ENCODE measurements around the gene STOX2.

DNA sequence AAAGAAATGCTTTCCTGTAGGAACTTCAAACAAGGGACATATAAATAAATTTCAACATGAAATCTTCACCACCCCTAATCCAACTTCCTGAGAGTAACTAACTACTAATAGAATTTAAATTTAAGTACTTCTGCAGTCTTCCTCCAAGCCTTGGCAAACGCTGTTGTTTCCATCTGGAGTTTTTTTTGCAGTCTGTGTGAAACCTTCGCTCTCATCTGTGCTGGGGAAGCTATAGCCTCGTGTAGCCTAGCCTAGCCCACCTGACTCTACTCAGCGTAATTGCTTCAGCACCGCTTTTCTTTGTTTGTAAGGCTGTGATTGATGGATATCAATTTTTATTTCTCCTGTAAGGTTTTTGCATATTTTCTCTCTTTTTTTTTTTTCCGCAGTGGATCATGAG is 30.9 kb downstream of the STOX2 start:
- no peak for TF ChIP-seq POLR2A (IDR thresholded peaks at IDR 0.05)
- TF ChIP-seq, protein P1, sequence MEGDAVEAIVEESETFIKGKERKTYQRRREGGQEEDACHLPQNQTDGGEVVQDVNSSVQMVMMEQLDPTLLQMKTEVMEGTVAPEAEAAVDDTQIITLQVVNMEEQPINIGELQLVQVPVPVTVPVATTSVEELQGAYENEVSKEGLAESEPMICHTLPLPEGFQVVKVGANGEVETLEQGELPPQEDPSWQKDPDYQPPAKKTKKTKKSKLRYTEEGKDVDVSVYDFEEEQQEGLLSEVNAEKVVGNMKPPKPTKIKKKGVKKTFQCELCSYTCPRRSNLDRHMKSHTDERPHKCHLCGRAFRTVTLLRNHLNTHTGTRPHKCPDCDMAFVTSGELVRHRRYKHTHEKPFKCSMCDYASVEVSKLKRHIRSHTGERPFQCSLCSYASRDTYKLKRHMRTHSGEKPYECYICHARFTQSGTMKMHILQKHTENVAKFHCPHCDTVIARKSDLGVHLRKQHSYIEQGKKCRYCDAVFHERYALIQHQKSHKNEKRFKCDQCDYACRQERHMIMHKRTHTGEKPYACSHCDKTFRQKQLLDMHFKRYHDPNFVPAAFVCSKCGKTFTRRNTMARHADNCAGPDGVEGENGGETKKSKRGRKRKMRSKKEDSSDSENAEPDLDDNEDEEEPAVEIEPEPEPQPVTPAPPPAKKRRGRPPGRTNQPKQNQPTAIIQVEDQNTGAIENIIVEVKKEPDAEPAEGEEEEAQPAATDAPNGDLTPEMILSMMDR (IDR thresholded peaks at IDR 0.05): no peak
